ENCODE measurements around the gene DENR.

GRCh38 chr12:122811777-122812176 lies 59.2 kb downstream of the DENR start:
- no peak for TF ChIP-seq CTCF (IDR thresholded peaks at IDR 0.05)
- no peak for TF ChIP-seq POLR2A (IDR thresholded peaks at IDR 0.05)

Measured in body of pancreas (tissue), 4 donors.